GM18870 (cell line): ENCODE results near the gene GAD1.

Experiments used
- ATAC-seq: cut with Tn5 transposase; IDR thresholded peaks from one replicate; pipeline ENCODE4 v1.9.1; 2021; ENCODE audit warnings: moderate library complexity; ENCODE audit not compliant: unreplicated experiment

Gene GAD1

GRCh38 chr2:170887496-170887895, 70.8 kb downstream of the GAD1 start:
- ATAC-seq: no peak

GRCh38 chr2:170887896-170888295, 71.2 kb downstream of the GAD1 start:
- ATAC-seq: no peak

DNA sequence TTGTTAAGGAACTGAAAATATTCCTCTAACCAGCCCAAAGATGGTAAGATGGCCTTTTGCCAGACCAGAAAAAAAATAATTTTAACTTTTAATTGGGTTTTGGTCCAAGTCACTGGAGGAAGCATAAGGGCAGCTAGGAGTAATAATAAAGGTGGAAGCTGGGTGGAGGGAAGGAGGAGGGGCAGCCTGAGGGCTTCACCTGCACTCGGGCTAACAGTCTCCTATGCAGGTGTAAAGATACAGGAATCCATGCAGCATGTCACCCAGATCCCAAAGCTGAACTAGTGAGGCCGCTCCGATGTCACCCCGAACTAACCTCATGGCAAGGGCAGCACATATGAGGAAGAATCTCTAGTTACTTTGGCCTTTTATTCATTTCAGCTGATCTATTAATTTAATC, 75.2 kb downstream of the GAD1 start:
- ATAC-seq: no peak

- ATAC-seq: no peak
Observed at GRCh38 chr2:170892391-170892951, 75.8 kb downstream of the GAD1 start.

GRCh38 chr2:170895023-170895757, 78.5 kb downstream of the GAD1 start:
- no peak for ATAC-seq

DNA sequence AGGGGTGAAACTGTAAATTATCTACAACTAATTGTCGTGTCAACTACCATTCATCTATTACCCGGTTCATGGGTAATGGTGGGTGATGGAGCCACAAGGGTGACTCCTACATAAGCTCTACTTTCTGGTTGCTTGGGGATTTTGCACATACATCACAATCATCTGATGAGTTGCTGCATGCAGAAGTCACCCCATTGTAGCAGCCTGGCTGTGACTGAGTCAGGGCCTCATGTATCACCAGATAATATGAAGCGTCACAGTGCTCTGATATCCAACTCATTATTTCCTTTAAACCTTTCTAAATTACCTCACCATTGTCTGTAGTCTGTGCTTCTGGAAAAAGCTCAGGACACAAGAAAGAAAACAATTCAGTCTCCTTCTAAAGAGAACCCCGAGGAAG, 79.9 kb downstream of the GAD1 start:
- no peak for ATAC-seq

GRCh38 chr2:170897108-170897507, 80.4 kb downstream of the GAD1 start:
- no peak for ATAC-seq

DNA sequence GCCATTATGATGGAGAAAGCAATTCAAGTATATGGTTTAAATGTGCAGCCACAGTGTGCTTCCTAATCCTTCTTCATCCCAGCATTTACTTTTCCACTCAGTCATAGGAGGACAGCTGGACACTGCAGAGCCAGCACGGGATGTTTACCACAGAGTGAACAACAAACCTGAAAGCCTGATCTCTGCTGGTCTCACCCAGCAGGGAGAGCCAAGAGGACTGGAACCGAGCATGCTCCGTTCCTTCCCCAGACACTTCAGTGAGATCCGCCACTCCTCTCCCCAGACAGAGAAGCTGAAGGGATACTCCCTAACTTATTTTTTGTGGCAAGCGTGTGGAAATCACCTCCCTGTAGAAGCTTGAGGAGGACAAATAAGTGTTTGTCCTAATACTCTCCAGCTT, 89.2 kb downstream of the GAD1 start:
- no peak for ATAC-seq
